Tongue (tissue), 2 donors: ENCODE measurements around the gene NT5C. TPM values are rescaled to one million over a fixed set of nuclear protein-coding genes. Genes with fewer than 3 reads are reported as not detected.

ENCODE experiments used
- DNase-seq: peaks from one replicate; pipeline ENCODE4 v3.0.0-alpha.2; 2015
- total RNA-seq: library from RNA; depleted of rRNA; stranded (reverse); fragments of >200 nt; gene quantifications from one replicate; pipeline ENCODE4 v1.2.3, GENCODE V29; 2014

Gene NT5C
- total RNA-seq, 1 donor from 2014 or later: 50.8 TPM

GRCh38 chr17:75116737-75117136, 14.8 kb downstream of the NT5C start:
- no peak for DNase-seq

DNA sequence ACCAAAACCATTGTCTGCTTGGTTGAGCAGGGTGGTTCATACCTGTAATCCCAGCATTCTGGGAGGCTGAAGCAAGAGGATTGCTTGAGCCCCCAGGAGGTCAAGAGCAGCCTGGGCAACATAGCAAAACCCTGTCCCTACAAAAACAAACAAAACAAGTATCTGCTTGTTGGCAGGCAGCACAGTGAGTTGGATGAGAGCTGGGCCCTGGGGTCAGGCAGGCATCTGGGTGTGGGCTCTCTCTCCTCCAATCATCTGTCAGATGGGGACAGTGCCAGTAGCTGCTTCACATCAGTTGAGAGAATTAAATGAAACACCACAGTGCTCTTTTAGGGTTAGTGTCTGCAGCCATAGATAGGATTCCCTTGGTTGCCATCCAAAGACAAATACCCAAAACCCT, 16.0 kb downstream of the NT5C start:
- no peak for DNase-seq

- DNase-seq: no peak
Observed at GRCh38 chr17:75114552-75115314, 16.8 kb downstream of the NT5C start.

- DNase-seq: peak; percentile 97
Observed at GRCh38 chr17:75113798-75114551, 17.6 kb downstream of the NT5C start.

DNA sequence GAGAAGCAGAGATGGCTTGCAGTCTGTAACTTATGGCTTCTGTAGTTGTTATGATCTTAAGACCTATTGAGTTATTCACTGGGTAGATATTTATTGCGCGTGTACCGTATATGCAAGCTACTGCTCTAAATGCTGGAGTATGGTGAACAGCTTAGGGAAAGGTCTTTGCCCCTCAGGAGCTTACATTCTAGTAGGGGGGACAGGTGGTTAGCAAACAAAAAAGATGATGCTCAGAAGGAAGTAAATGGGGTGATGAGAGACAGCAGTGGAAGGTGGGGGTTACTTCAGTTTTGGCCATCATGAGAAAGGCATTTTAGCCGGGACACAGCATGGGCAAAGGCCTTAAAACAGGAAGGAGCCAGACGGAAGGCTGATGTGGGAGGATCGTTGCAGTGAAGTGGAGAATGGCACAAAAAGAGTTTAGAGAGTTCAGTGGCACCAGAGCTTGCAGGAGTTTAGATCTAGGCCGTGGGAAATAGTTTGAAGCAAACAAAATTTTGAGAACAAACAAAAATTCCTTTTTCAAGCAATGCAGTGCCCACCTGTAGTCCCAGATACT, 19.7 kb downstream of the NT5C start:
- DNase-seq: no peak

GRCh38 chr17:75110234-75110937, 21.2 kb downstream of the NT5C start:
- DNase-seq: no peak

DNA sequence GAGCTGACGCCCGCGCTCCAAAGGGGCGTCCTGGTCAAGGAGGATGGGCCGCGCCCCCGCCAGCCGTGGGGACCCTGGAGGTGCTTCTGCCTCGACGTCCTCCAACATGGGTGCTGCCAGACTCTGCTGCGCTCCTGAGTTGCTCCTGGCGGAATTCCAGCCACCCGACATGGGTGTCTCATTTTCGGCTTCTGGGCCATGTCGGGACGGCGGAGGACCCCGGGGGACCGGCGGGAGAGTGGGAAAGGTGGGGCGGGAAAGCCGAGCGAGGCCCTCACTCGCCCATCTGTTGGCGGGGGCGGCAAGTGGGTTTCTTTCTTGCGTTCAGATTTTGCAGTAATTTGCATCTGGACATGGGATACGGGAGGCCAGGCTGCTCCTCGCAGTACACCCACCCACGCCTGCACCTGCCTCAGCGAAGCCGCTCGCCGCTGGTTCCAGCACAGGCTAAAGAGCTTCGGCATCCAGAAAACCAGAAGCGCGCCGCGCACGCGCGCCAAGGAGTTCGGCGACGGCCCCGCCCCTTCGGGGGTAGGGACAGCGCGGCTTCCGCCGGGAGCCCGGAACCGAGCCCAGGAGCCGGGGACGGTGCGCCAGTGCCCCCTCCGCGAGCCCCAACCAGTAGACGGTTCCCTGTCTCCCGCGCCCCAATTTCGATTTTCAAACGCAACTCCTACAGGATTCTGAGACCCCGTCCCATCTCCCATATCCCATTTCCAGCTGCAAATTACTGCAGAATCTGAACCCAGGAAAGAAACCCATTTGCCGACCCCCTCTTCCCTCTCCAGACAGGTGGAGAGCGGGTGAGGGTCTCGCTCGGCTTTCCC, 21.9 kb downstream of the NT5C start, which contains the start of gene ARMC7:
Gene ARMC7 (plus strand): TSS at position 563 of the 827 bp plus-strand sequence. CDS start 320 bp downstream, outside the sequence.
- DNase-seq: peak; percentile 91

- DNase-seq: no peak
Observed at GRCh38 chr17:75109046-75109406, 22.5 kb downstream of the NT5C start.

- no peak for DNase-seq
Observed at GRCh38 chr17:75108193-75108592, 23.3 kb downstream of the NT5C start.

DNA sequence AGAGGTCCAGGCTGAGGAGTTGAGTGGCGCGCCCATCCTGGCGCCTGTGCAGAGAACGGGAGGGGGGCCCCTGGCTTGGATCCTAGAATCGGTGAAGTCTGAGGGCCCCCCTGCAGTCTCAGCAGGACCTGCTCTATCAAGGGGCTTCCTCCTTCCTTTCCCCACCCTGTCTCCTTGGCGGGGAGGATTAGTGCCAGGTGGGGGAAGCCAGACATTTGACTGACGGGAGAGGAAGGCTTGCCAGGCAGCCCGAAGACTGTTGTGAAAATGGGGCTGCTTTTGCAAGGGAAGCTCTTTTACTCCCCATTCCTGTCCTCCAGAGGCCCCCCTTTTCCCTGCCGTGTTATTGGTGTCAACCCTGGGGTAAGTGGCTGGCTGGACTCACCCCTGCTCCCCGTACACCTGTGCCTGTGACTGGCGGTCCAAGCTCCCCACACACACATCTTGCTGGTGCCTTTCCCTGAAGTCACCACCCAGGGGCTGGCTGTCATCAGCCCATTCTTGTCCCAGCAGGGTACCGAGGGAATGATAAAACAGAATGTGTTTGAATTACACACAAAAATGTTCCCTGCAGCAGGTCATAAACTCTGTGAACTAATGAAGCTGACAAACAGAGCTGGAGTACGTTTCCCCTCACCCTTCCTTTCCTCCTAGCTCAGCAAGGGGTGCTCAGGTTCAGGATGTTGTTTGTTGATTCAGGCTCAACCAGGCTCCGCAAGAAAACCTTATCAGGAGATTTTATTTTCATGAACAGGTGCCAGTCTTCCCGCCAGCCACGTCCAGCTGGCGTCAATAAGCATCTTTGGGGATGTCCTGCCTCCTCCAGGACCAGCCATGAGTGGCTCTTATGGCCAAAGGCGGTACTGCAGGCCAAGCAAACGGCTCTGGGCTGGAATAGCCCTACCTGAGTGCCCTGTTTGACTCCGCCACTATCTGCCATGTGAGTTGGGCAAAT, 26.1 kb downstream of the NT5C start:
- DNase-seq: peak; percentile 46

DNA sequence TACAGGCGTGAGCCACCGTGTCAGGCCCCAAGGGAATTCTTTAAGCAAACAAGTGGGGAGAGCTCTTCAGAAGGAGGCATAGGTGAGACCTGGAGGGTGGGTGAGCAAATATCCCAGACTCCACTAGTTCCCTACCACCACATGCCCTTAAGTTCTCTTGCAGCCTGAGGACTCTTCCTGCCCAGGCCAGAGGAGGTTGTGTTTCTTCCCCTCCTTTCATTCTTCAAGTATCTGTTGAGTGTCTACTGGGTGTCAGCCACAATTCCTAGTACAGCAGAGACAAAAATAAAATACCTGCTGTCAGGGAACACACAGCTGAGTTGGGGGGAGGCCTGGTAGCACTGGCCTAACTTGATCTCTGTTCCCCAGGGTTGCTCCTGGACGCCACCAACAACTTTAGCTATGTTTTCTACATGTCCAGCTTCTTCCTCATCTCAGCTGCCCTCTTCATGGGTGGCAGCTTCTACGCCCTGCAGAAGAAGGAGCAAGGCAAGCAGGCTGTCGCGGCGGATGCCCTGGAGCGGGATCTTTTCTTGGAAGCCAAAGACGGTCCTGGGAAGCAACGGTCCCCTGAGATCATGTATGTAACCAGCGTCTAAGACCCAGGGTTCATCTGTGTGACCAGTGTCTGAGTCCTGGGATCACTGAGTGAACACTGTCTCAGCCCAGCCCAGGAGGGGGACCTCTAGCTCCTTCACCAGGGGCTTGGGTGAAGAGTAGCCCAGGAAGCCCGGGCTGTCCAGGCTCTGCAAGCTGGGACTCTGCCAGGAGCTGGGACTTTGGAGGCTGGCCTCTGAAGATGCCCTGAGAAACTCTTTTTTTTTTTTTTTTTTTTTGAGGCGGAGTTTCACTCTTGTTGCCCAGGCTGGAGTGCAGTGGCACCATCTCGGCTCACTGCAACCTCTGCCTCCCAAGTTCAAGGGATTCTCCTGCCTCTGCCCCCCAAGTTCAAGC, 27.7 kb downstream of the NT5C start:
- no peak for DNase-seq

GRCh38 chr17:75102385-75102821, 29.1 kb downstream of the NT5C start:
- no peak for DNase-seq

GRCh38 chr17:75099881-75100595, 31.5 kb downstream of the NT5C start:
- DNase-seq: no peak

- DNase-seq: no peak
Observed at GRCh38 chr17:75098861-75099260, 32.7 kb downstream of the NT5C start.

- no peak for DNase-seq
Observed at GRCh38 chr17:75097865-75098264, 33.7 kb downstream of the NT5C start.

DNA sequence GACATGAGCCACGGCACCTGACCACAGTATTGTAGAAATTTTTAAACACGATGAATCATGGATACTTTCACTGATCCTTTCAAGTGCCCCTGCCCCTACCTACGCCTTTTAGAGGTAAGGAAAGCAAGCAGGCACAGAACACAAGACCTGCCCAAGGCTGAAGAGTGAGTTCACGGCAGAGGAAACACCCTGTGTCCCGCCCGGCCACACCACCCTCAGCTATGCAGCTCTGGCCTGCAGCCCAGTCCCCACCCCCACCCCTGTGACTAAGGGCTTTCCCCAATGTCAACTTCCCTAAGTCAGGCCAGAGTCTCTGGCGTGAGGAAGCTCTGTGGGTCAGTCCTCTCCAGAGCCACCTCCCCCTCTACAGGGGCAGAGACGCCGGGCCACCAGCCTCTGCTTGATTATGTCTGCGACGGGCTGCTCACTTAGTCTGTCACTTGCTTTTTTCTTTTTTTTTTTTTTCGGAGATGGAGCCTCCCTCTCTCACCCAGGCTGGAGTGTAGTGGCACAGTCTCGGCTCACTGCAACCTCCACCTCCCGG, 35.4 kb downstream of the NT5C start:
- DNase-seq: peak; percentile 75

DNA sequence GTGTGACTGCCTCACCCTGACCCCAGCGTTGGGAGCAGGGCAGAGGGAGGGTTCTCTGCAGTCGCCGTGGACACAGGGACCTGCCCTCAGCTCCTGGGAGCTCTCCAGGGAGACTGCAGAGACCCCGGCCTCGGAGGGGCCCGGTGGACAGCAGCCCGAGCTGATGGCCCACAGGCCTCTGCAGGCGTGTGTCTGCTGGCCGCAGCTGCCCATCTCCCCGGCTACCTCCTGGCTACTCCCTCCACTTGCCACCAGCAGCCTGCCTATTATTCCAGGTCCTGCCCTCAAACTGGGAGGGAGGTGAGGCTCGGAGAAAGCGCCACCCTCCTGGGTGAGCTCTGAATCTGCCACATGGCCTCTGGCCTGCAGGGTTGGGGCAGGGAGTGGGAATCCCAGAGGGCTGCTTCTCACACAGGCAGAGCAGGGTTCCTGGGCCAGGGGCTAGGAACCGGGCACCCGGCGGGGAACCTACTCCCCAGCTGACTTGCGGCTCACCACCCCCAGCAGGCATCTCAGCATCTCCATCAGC, 36.6 kb downstream of the NT5C start:
- no peak for DNase-seq

DNA sequence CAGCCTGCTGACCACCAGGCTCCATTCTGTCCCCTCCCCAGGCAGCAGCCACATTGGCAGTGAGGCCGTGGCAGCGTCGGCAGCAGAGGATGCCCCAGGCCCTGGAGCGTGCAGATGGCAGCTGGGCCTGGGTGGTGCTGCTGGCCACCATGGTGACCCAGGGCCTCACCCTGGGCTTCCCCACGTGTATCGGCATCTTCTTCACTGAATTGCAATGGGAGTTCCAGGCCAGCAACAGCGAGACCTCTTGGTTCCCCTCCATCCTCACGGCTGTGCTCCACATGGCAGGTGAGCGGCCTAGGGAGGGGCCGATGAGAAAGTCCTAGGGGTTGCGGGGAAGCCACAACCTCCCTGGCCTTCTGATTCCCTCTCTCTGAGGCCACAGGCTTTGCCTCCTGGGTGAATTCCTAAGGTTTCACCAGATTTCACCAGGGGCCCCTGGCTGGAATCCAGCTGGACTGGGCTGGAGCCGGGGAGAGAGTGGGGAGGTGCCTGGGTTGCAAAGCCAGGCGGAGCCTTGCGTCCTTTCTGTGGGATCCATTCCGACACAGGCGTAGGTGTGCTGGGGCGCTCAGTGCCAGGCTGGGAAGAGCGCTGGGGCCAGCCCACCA, 37.9 kb downstream of the NT5C start:
- no peak for DNase-seq
